Duodenal mucosa (tissue), 2 donors: ENCODE results near the gene LTBP1.
"Not testable (repeated sequence)": the region's sequence is repeated elsewhere in the genome, so short reads cannot be mapped to it uniquely, and the experiment has no call there.

Experiments used
- H3K27ac ChIP-seq: one replicate; pipeline ENCODE4 v1.7.0; 2013; ENCODE audit warnings: low read depth, low read length
- H3K27me3 ChIP-seq, 2 donors: one replicate each; pipeline ENCODE4 v1.7.0; 2013; ENCODE audit warnings: low read length in 2 of 2, control low read depth in 1 of 2; ENCODE audit not compliant: insufficient read depth in 2 of 2, control insufficient read depth in 1 of 2
- H3K36me3 ChIP-seq, 2 donors: one replicate each; pipeline ENCODE4 v1.7.0; 2013; ENCODE audit warnings: low read length in 2 of 2, control low read depth in 1 of 2; ENCODE audit not compliant: insufficient read depth in 2 of 2, control insufficient read depth in 1 of 2
- H3K4me1 ChIP-seq, 2 donors: one replicate each; pipeline ENCODE4 v1.7.0; 2013; ENCODE audit warnings: low read length in 2 of 2, control low read depth in 1 of 2; ENCODE audit not compliant: insufficient read depth in 2 of 2, control insufficient read depth in 1 of 2
- H3K4me3 ChIP-seq, 2 donors: one replicate each; pipeline ENCODE4 v1.7.0; 2013; ENCODE audit warnings: low read length in 2 of 2, low read depth in 1 of 2
- H3K9ac ChIP-seq, 2 donors: one replicate each; pipeline ENCODE4 v1.7.0; 2013; ENCODE audit warnings: low read length in 2 of 2, low read depth in 1 of 2
- H3K9me3 ChIP-seq, 2 donors: one replicate each; pipeline ENCODE4 v1.7.0; 2013; ENCODE audit warnings: low read length in 2 of 2, control low read depth in 1 of 2; ENCODE audit not compliant: control insufficient read depth in 1 of 2

LTBP1 gene

DNA sequence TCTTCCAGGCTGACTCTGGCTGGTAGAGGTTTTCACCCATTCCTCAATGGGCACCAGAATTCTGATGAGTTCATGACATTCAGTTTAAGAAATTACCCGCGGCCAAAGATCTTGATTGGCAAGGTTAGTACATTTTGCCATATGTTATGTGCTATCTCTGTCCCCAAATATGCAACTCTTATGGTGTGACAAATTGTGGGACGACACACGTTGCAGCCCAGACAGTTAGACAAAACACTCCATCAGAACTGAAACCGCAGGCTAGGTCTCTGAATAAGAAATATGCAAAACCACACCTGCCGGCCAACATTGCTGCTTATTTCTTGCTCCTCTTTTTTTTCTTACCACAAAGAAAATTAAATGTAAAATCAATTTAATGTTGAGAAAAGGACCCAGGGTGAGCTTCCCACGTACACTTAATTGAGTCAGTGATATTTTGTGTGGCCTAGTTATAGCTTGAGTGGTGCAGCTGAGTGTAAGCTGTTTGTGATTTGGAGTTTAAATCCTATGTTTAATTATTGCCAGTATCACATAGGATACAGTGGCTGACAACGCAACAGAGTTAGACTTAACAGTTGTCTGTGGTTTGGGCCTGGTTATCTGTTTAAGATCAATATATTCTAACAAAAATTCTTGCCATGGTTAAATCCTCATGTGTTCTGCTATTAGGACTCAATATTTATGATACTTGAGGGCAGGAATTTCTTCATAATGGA, 35.7 kb upstream of the LTBP1 start:
- Histone ChIP-seq H3K27me3 (no peaks in the 10 kb centered on the region), H3K36me3 (no peaks in the 10 kb centered on the region), H3K27ac (no peak overlapping the region), H3K4me1 (no peaks in the 10 kb centered on the region), H3K9ac (no peak overlapping the region), H3K9me3 (no peaks in the 10 kb centered on the region), H3K4me3 (no peak overlapping the region)

DNA sequence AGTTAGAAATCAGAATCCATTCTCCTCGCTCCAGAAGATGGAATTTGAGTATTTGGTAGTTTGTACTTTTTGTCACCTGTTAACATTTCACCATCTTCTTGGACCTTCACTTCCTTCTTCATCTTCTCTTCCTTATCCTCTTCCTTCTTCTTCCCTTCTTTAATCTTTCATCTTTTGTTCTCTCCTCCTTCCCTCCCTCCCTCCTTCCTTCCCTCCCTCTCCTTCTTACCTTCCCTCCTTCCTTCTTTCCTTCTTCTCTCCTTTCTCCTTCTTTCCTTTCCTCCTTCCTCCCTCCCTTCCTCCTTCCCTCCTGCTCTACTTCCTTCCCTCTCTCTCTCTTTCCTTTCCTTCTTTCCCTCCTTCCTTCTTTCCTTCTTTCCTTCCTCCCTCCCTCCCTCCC, 31.1 kb upstream of the LTBP1 start:
- H3K27me3 ChIP-seq, result no peaks in the 10 kb centered on the region
- H3K36me3 ChIP-seq, result no peaks in the 10 kb centered on the region
- no peak overlapping the region for H3K4me3 ChIP-seq
- H3K9ac ChIP-seq, result no peak overlapping the region
- no peaks in the 10 kb centered on the region for H3K9me3 ChIP-seq
- H3K27ac ChIP-seq, result no peak overlapping the region
- no peaks in the 10 kb centered on the region for H3K4me1 ChIP-seq

DNA sequence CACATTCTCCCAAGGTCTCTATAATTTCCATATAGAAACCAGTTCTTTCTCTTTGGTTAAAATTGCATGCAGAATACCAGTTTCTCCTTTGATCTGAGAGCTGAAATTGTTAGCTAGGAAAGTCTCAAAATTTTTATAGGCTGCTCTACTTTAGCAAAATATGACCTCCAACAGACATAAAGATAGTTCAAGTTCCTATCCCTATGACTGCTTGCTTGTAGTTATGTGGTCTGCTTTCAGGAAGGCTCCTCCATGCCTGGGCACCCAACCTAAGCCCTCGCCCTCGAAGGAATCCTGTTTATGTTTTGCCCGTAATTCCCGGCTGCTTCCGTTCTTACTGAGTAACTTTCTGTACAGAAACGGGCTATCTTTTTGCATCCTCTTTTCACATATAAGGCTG, 28.0 kb upstream of the LTBP1 start:
- Histone ChIP-seq H3K36me3 (no peaks in the 10 kb centered on the region), H3K9me3 (no peaks in the 10 kb centered on the region), H3K9ac (no peak overlapping the region), H3K27me3 (no peaks in the 10 kb centered on the region), H3K4me1 (no peaks in the 10 kb centered on the region), H3K27ac (no peak overlapping the region), H3K4me3 (no peak overlapping the region)

DNA sequence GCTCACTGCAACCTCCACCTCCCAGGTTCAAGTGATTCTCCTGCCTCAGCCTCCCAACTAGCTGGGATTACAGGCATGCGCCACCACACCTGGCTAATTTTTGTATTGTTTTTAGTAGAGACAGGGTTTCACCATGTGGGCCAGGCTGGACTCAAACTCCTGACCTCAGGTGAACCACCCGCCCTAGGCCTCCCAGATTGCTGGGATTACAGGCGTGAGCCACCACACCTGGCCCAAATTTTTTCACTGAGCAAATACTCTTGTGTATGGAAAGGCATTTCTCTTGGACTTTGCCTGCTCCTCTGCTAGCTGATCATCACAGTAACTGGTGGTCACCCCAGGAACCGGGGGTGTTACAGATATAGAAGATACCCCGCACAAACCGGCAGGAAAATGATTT, 26.9 kb upstream of the LTBP1 start:
- H3K4me3 ChIP-seq, H3K9me3 ChIP-seq, H3K27ac ChIP-seq, H3K9ac ChIP-seq, H3K4me1 ChIP-seq, H3K27me3 ChIP-seq, H3K36me3 ChIP-seq: not testable (repeated sequence)

DNA sequence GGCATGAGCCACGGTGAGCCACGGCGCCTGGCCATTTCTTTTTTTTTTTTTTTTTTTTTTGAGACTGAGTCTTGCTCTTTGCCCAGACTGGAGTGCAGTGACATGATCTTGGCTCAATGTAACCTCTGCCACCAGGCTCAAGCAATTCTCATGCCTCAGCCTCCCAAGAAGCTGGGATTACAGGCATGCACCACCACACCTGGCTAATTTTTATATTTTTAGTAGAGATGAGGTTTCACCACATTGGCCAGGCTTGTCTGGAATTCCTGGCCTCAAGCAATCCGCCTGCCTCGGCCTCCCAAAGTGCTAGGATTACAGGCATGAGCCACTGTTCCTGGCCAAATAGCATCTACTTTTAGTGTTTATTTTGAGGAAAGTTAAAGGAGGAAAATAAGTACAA, 25.3 kb upstream of the LTBP1 start:
- H3K9me3 ChIP-seq, H3K27ac ChIP-seq, H3K9ac ChIP-seq, H3K4me1 ChIP-seq, H3K4me3 ChIP-seq, H3K36me3 ChIP-seq, H3K27me3 ChIP-seq: not testable (repeated sequence)

DNA sequence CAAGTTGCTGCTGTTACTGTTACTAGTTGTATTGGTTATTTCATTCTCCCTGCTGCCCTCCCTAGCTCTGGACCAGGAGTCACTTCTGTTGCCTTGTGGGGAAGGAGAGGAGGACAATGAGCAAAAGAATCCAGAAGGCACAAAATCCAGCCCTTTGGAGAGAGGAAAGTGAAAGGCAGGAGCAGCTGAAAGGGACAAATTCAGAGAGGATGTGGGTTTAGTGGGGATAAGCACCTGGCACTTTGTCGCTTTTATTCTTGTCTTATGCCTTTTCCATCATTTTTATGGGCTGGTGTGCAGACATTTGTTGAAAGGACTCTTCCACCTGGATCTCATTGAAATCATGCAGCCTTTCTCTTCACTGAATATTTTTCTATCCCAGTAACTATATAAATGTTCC, 24.3 kb upstream of the LTBP1 start:
- Histone ChIP-seq H3K9me3 (no peaks in the 10 kb centered on the region), H3K9ac (no peak overlapping the region), H3K36me3 (no peaks in the 10 kb centered on the region), H3K27me3 (no peaks in the 10 kb centered on the region), H3K4me3 (no peak overlapping the region), H3K27ac (no peak overlapping the region), H3K4me1 (no peaks in the 10 kb centered on the region)

DNA sequence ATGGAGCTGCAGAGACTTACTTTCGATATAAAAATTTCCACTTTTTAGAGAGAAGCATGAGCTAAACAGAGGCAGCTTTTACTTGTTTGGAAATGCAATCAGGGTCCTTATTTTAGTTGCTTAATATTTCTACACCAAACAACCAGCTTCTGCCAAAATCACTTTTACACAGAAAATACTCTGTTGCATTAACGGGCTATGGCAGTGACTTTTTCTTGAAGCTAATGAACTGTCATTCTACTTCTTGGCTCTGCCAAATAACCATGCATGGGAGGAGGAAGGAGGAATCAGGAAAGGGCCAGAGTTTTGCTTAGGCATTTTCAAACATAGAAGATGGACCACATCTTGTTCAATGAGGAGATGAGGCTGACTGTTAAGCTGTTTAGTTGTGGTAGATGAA, 23.6 kb upstream of the LTBP1 start:
- H3K4me3 ChIP-seq, result no peak overlapping the region
- no peaks in the 10 kb centered on the region for H3K27me3 ChIP-seq

DNA sequence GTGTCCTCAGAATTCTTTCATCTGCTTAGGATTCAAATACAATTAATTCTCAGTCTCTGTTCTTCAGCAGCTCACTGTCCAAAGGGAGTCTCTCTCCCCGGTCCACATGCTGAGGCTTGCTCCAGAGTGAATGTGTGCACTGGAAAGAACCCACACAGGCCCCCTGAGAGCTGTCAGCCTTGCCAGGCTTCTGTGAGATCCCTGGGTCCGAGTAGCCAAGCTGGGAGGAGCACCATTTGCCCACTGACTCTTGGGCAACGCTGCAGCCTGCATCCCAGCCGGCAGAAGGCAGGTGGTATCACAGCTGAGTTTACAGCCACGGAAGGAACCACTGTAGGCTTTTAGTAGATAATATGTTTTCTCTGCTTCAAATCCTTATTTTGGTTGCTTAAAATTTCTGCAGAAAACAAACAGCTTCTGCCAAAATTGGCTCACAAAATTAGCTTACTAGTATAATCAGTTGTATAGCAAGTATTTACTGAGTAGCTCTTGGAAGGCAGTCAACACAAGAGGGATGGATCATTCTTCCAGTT, 21.4 kb upstream of the LTBP1 start:
- no peak overlapping the region for H3K4me3 ChIP-seq
- H3K27ac ChIP-seq, result no peak overlapping the region
- H3K9ac ChIP-seq, result no peak overlapping the region
- H3K4me1 ChIP-seq, result no peaks in the 10 kb centered on the region
- no peaks in the 10 kb centered on the region for H3K36me3 ChIP-seq
- no peaks in the 10 kb centered on the region for H3K9me3 ChIP-seq
- H3K27me3 ChIP-seq, result no peaks in the 10 kb centered on the region

More for the DNA sequence above, 23.6 kb upstream of the LTBP1 start:
- Histone ChIP-seq H3K36me3 (no peaks in the 10 kb centered on the region), H3K27ac (no peak overlapping the region), H3K9me3 (no peaks in the 10 kb centered on the region), H3K9ac (no peak overlapping the region), H3K4me1 (no peaks in the 10 kb centered on the region)

DNA sequence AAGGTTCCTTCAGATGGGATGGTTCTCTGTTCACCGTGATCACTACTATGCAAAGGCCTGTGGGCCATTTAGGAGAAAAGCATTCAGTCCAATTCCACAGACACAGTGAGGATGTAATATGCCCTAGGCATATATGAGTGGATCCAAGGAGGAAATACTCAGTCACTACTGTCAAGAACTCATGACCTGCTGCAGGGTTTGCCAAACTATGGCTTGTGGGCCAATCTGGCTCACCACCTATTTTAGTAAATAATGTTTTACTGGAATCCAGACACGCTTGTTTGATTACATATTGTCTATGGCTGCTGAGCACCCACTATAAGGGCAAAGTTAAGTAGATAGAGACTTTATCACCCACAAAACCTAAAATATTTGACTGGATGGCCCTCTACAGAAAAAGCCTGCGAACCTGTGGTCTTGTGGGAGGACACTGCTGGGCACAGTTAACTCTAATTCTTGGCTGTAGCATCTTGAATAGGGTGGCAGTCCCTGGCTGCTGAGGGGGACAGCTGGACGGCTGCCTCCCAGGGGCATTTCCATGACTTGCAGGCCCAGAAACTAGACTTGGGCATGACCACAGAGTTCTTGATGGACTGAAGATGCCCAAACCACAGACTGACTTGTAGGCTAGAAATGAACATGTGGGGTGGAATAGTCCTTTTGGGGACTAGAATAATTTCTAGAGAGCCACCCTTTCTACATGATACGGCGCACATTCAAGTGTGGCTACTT, 20.6 kb upstream of the LTBP1 start:
- no peak overlapping the region for H3K9ac ChIP-seq
- no peaks in the 10 kb centered on the region for H3K4me1 ChIP-seq
- no peak overlapping the region for H3K27ac ChIP-seq
- no peak overlapping the region for H3K4me3 ChIP-seq
- H3K36me3 ChIP-seq, result no peaks in the 10 kb centered on the region
- no peaks in the 10 kb centered on the region for H3K9me3 ChIP-seq
- H3K27me3 ChIP-seq, result no peaks in the 10 kb centered on the region

DNA sequence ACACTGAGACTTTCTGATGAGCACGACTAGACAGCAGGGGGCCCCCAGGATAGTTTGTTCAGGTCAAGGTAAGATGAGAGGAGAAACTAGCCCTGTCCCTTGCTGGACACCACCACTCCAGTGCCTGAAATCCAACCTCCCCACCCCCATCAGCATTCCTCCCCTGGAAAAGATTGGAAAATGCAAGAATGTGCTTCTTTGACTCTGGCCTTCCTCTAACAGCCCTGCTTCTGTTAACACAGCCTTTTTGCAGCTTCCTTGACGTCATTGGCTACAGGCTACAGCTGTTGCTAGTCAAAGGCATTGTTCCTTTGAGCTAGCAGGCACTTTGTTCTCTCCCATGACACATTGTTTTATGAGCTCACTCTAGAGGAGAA, 20.1 kb upstream of the LTBP1 start:
- Histone ChIP-seq H3K9ac (no peak overlapping the region), H3K36me3 (no peaks in the 10 kb centered on the region), H3K4me3 (no peak overlapping the region), H3K27me3 (no peaks in the 10 kb centered on the region), H3K27ac (no peak overlapping the region), H3K9me3 (no peaks in the 10 kb centered on the region), H3K4me1 (no peaks in the 10 kb centered on the region)
